Prostate gland (tissue), 2 donors: ENCODE data around the gene CHRNA4. TPM values are rescaled to one million over a fixed set of nuclear protein-coding genes. Genes with fewer than 3 reads are reported as not detected.
"Not testable (repeated sequence)": the region's sequence is repeated elsewhere in the genome, so short reads cannot be mapped to it uniquely, and the experiment has no call there.

ENCODE experiments used
- DNase-seq: peaks from one replicate; pipeline ENCODE4 v3.0.0-alpha.2; 2019; ENCODE audit warnings: low spot score
- H3K27ac ChIP-seq, 2 donors: fragments of 200-600 bp; sonication (generic); 2 replicates each; pipeline ENCODE4 v1.5.1; 2017 to 2019
- H3K27me3 ChIP-seq: fragments of 200-600 bp; sonication (generic); replicated peaks from 2 replicates; pipeline ENCODE4 v1.5.1; 2019; ENCODE audit not compliant: insufficient read depth
- H3K36me3 ChIP-seq, 2 donors: fragments of 200-600 bp; sonication (generic); 1 replicate in 1 of 2; 2 replicates in 1 of 2; pipeline versions ENCODE4 v1.5.1 to v1.8.1; 2017 to 2019
- H3K4me1 ChIP-seq: fragments of 200-600 bp; sonication (generic); replicated peaks from 2 replicates; pipeline ENCODE4 v1.5.1; 2019
- H3K4me3 ChIP-seq, 2 donors: fragments of 200-600 bp; sonication (generic); 2 replicates each; pipeline ENCODE4 v1.5.1; 2017 to 2019
- H3K9me3 ChIP-seq: fragments of 200-600 bp; sonication (generic); 2 replicates; pipeline ENCODE4 v1.5.1; 2017
- CTCF ChIP-seq, 4 experiments: fragments of 200-600 bp in 2 of 4; fragments of 450-650 bp in 2 of 4; sonication (generic) in 2 of 4; IDR thresholded peaks; 1 replicate in 3 of 4; 2 replicates in 1 of 4; pipeline ENCODE4 v1.5.1; 2016 to 2019; ENCODE audit warnings: antibody characterized with exemption in 4 of 4, mild to moderate bottlenecking in 2 of 4, moderate library complexity in 2 of 4
- POLR2A ChIP-seq: fragments of 450-650 bp; IDR thresholded peaks from one replicate; pipeline ENCODE4 v1.6.1; 2016; ENCODE audit warnings: antibody characterized with exemption, mild to moderate bottlenecking
- POLR2AphosphoS5 ChIP-seq: sonication (generic); formaldehyde crosslinking; IDR thresholded peaks from one replicate; pipeline ENCODE4 v1.6.1; 2017; ENCODE audit warnings: antibody characterized with exemption
- WGBS: methylation state at CpG from one replicate; pipeline ENCODE4 v1.1.5; 2018; 5-methylcytosine and 5-hydroxymethylcytosine counted together
- intact Hi-C: fragments of 100-400 bp; cut with DNase I; formaldehyde crosslinking; loops from one replicate; pipeline ENCODE4 v1.14.2; 2022
- total RNA-seq, 2 donors: library from RNA; depleted of rRNA; stranded (reverse); fragments of >200 nt; gene quantifications; one replicate each; pipeline ENCODE4 v1.1.0, GENCODE V29; 2016

Gene CHRNA4
- total RNA-seq, 2 donors from 2014 or later = 7.2 TPM; not detected in 1

DNA sequence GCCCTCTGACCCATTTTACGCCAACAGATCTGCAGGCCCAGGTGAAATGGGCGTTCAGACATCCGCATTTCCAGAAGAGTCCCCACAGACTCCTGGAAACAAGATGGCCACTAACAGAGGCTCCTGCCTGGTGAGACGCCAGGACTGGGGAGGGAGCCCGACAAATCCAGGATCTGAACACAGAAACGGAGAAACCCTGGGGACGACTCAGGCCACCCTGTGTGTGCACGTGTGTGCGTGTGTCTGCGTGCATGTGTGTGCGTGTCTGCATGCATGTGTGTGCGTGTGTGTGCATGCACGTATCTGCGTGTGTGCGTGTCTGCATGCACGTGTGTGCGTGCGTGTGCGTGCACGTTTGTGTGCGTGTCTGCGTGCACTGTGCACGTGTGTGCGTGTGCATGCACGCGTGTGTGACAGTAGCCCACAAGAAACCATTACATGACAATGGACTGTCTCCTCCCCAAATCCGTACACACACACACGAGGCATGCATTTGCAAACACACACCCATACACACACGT, 24.9 kb downstream of the CHRNA4 start:
- intact Hi-C loops = no loop called here
- DNase-seq = no peak
- no peak for TF ChIP-seq POLR2AphosphoS5
- TF ChIP-seq POLR2A = no peak
- TF ChIP-seq CTCF (IDR thresholded peaks at IDR 0.05) = no peak
- no peaks in the 10 kb centered on the region for H3K4me1 ChIP-seq
- H3K27ac ChIP-seq = no peak overlapping the region
- no peaks in the 10 kb centered on the region for H3K27me3 ChIP-seq
- no peaks in the 10 kb centered on the region for H3K9me3 ChIP-seq
- 86% methylated on average over 29 of the region's 29 CpGs for WGBS
- no peaks in the 10 kb centered on the region for H3K36me3 ChIP-seq
- H3K4me3 ChIP-seq = no peak overlapping the region

DNA sequence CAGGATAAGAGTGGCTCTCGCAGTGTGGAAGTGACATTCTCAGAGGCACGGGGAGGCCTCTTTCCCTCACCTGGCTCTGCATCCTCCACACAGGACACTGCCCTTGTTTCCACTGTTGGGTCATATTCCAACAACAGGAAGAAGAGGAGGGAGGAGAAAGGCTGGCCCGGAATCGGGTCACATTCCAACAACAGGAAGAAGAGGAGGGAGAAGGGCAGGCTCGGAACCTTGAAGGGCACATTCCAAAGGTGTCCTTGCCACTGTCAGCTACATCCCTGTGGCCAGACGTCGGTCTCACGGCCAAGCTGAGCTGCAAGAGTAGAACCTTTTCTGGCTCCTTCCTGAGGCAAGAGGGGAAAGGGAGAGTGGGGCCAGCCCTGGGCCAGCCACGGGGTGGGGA, 25.4 kb downstream of the CHRNA4 start:
- Histone ChIP-seq H3K9me3 (no peaks in the 10 kb centered on the region), H3K27ac (no peak overlapping the region), H3K4me1 (no peaks in the 10 kb centered on the region), H3K36me3 (no peaks in the 10 kb centered on the region), H3K4me3 (no peak overlapping the region), H3K27me3 (no peaks in the 10 kb centered on the region)
- WGBS = 45% methylated on average over 9 of the region's 9 CpGs
- no peak for TF ChIP-seq CTCF (IDR thresholded peaks at IDR 0.05)
- no peak for TF ChIP-seq POLR2AphosphoS5
- TF ChIP-seq POLR2A = no peak
- DNase-seq = no peak
- intact Hi-C loops = no loop called here

GRCh38 chr20:63335060-63335459, 26.1 kb downstream of the CHRNA4 start:
- DNase-seq, H3K27ac ChIP-seq, H3K27me3 ChIP-seq, H3K9me3 ChIP-seq, H3K4me3 ChIP-seq, H3K4me1 ChIP-seq, H3K36me3 ChIP-seq, intact Hi-C loops: not testable (repeated sequence)
- 94% methylated on average over 9 of the region's 9 CpGs for WGBS

- Histone ChIP-seq H3K4me1 (no peaks in the 10 kb centered on the region), H3K9me3 (no peaks in the 10 kb centered on the region), H3K27ac (no peak overlapping the region), H3K4me3 (no peak overlapping the region), H3K27me3 (no peaks in the 10 kb centered on the region), H3K36me3 (no peaks in the 10 kb centered on the region)
- DNase-seq = no peak
- TF ChIP-seq POLR2AphosphoS5 = no peak
- no peak for TF ChIP-seq POLR2A
- no peak for TF ChIP-seq CTCF (IDR thresholded peaks at IDR 0.05)
- intact Hi-C loops = no loop called here
- WGBS = 77% methylated on average over 8 of the region's 8 CpGs
These were observed 26.8 kb downstream of the CHRNA4 start for GRCh38 chr20:63334356-63334755.

GRCh38 chr20:63333241-63333836, 27.8 kb downstream of the CHRNA4 start:
- Histone ChIP-seq H3K4me3 (no peak overlapping the region), H3K36me3 (no peaks in the 10 kb centered on the region), H3K27me3 (no peaks in the 10 kb centered on the region), H3K27ac (no peak overlapping the region), H3K4me1 (no peaks in the 10 kb centered on the region), H3K9me3 (no peaks in the 10 kb centered on the region)
- 70% methylated on average over 18 of the region's 19 CpGs for WGBS
- TF ChIP-seq CTCF (IDR thresholded peaks at IDR 0.05) (no peak), POLR2A (no peak), POLR2AphosphoS5 (no peak)
- no peak for DNase-seq
- intact Hi-C loops = no loop called here
